ENCODE data around the gene IFNA21.

IFNA21 gene

GRCh38 chr9:21155501-21155900, 11.0 kb downstream of the IFNA21 start:
- TF ChIP-seq FOXP2 (optimal IDR thresholded peaks at IDR 0.05; ENCODE audit: borderline replicate concordance, extremely low read depth, extremely low read length, insufficient read depth) = no peak
- no peak for TF ChIP-seq SIN3A (IDR thresholded peaks at IDR 0.05; ENCODE audit: borderline replicate concordance, insufficient read depth, low read length)
- no peak for TF ChIP-seq TAF1 (IDR thresholded peaks at IDR 0.05; ENCODE audit: borderline replicate concordance, insufficient read depth, low read length)
- TF ChIP-seq REST (IDR thresholded peaks at IDR 0.05; ENCODE audit: insufficient read depth in 1 of 2, low read depth in 2 of 2, low read length in 2 of 2) = no peak
- no peak for TF ChIP-seq POLR2AphosphoS5 (IDR thresholded peaks at IDR 0.05; ENCODE audit: low read depth, low read length)

GRCh38 chr9:21154018-21154608, 12.3 kb downstream of the IFNA21 start:
- no peak for TF ChIP-seq SIN3A (IDR thresholded peaks at IDR 0.05; ENCODE audit: borderline replicate concordance, insufficient read depth, low read length)
- no peak for TF ChIP-seq REST (IDR thresholded peaks at IDR 0.05; ENCODE audit: insufficient read depth in 1 of 2, low read depth in 2 of 2, low read length in 2 of 2)
- TF ChIP-seq POLR2AphosphoS5 (IDR thresholded peaks at IDR 0.05; ENCODE audit: low read depth, low read length) = no peak
- no peak for TF ChIP-seq TAF1 (IDR thresholded peaks at IDR 0.05; ENCODE audit: borderline replicate concordance, insufficient read depth, low read length)
- no peak for TF ChIP-seq FOXP2 (optimal IDR thresholded peaks at IDR 0.05; ENCODE audit: borderline replicate concordance, extremely low read depth, extremely low read length, insufficient read depth)

GRCh38 chr9:21153336-21154017, 13.0 kb downstream of the IFNA21 start:
- TF ChIP-seq SIN3A (IDR thresholded peaks at IDR 0.05; ENCODE audit: borderline replicate concordance, insufficient read depth, low read length) (no peak), POLR2AphosphoS5 (IDR thresholded peaks at IDR 0.05; ENCODE audit: low read depth, low read length) (no peak), REST (IDR thresholded peaks at IDR 0.05; ENCODE audit: insufficient read depth in 1 of 2, low read depth in 2 of 2, low read length in 2 of 2) (no peak), FOXP2 (optimal IDR thresholded peaks at IDR 0.05; ENCODE audit: borderline replicate concordance, extremely low read depth, extremely low read length, insufficient read depth) (no peak), TAF1 (IDR thresholded peaks at IDR 0.05; ENCODE audit: borderline replicate concordance, insufficient read depth, low read length) (no peak)

GRCh38 chr9:21144603-21145002, 21.9 kb downstream of the IFNA21 start:
- TF ChIP-seq REST (IDR thresholded peaks at IDR 0.05; ENCODE audit: insufficient read depth in 1 of 2, low read depth in 2 of 2, low read length in 2 of 2) (no peak), SIN3A (IDR thresholded peaks at IDR 0.05; ENCODE audit: borderline replicate concordance, insufficient read depth, low read length) (no peak)
